ENCODE measurements around the gene ARFRP1. TPM values are rescaled to one million over a fixed set of nuclear protein-coding genes. Genes with fewer than 3 reads are reported as not detected.

Gene ARFRP1
- total and polyA plus RNA-seq, 2 of the 13 experiments (the other 11 are each of a cell fraction or from before 2014, with no cell fraction given), result 32.0 to 51.1 TPM

- TF ChIP-seq HMGXB4 (CRISPR knock-in tag; IDR thresholded peaks at IDR 0.05; ENCODE audit: borderline replicate concordance in 1 of 2, low read depth in 1 of 2), result no peak
- no peak for TF ChIP-seq MAX (IDR thresholded peaks at IDR 0.05)
- no peak for TF ChIP-seq WIZ (CRISPR knock-in tag; IDR thresholded peaks at IDR 0.05)
- TF ChIP-seq ZNF367 (CRISPR knock-in tag; IDR thresholded peaks at IDR 0.05; ENCODE audit: borderline replicate concordance), result no peak
- TF ChIP-seq POGK (CRISPR knock-in tag; conservative IDR thresholded peaks at IDR 0.05), result peak; percentile 44; the same call in 1 of the 2 replicates
- no peak for TF ChIP-seq SNAI1 (CRISPR knock-in tag; IDR thresholded peaks at IDR 0.05; ENCODE audit: borderline replicate concordance)
- no peak for TF ChIP-seq HOXD1 (CRISPR knock-in tag; IDR thresholded peaks at IDR 0.05)
- 0 out of 2 replicates have a peak, but pooled peaks have one; percentile 20 for TF ChIP-seq REPIN1 (CRISPR knock-in tag; IDR thresholded peaks at IDR 0.05; ENCODE audit: borderline replicate concordance, low read depth)
- no peak for TF ChIP-seq MIER2 (CRISPR knock-in tag; IDR thresholded peaks at IDR 0.05)
- no peak for TF ChIP-seq SRF (IDR thresholded peaks at IDR 0.05; ENCODE audit: low read depth, low read length)
- no peak for TF ChIP-seq ZNF337 (CRISPR knock-in tag; IDR thresholded peaks at IDR 0.05; ENCODE audit: borderline replicate concordance, low read depth)
- no peak for TF ChIP-seq ZNF207 (IDR thresholded peaks at IDR 0.05; ENCODE audit: borderline replicate concordance)
- TF ChIP-seq U2AF2 (IDR thresholded peaks at IDR 0.05; ENCODE audit: low read depth, low read length), result no peak
- TF ChIP-seq ZBTB8A (CRISPR knock-in tag; IDR thresholded peaks at IDR 0.05; ENCODE audit: borderline replicate concordance, low read depth), result 0 out of 2 replicates have a peak, but pooled peaks have one; percentile 41
- TF ChIP-seq SP1 (IDR thresholded peaks at IDR 0.05), result no peak
- TF ChIP-seq SP1 (CRISPR knock-in tag; IDR thresholded peaks at IDR 0.05), result no peak
- TF ChIP-seq ZNF530 (CRISPR knock-in tag; IDR thresholded peaks at IDR 0.05; ENCODE audit: low read depth), result no peak
- TF ChIP-seq TFAP4 (IDR thresholded peaks at IDR 0.05; ENCODE audit: borderline replicate concordance, low read depth), result no peak
- peak; percentile 78; the same call in 1 of the 2 replicates for TF ChIP-seq SSRP1 (CRISPR knock-in tag; IDR thresholded peaks at IDR 0.05)
- no peak for TF ChIP-seq ZNF567 (CRISPR knock-in tag; IDR thresholded peaks at IDR 0.05; ENCODE audit: borderline replicate concordance)
- TF ChIP-seq PBX2 (CRISPR knock-in tag; IDR thresholded peaks at IDR 0.05), result no peak
- TF ChIP-seq AKAP8 (CRISPR knock-in tag; IDR thresholded peaks at IDR 0.05), result peak; percentile 22; the same call in 1 of the 2 replicates
- no peak for TF ChIP-seq ZNF232 (CRISPR knock-in tag; IDR thresholded peaks at IDR 0.05; ENCODE audit: borderline replicate concordance)
- TF ChIP-seq ZNF75D (CRISPR knock-in tag; IDR thresholded peaks at IDR 0.05; ENCODE audit: borderline replicate concordance), result no peak
- 0 out of 2 replicates have a peak, but pooled peaks have one; percentile 27 for TF ChIP-seq ZNF547 (CRISPR knock-in tag; IDR thresholded peaks at IDR 0.05)
- no peak for TF ChIP-seq RAD21 (CRISPR knock-in tag; IDR thresholded peaks at IDR 0.05)
- peak; percentile 50; the same call in 1 of the 2 replicates for TF ChIP-seq BHLHE40 (IDR thresholded peaks at IDR 0.05; ENCODE audit: low read length)
Measured at GRCh38 chr20:63697357-63697867, 10.4 kb downstream of the ARFRP1 start (continued).
